GM18511 (cell line): ENCODE results near the gene BLTP2.
"Not testable (repeated sequence)": the region's sequence is repeated elsewhere in the genome, so short reads cannot be mapped to it uniquely, and the experiment has no call there.

ENCODE experiments used
- ATAC-seq: cut with Tn5 transposase; IDR thresholded peaks from one replicate; pipeline ENCODE4 v1.9.1; 2021; ENCODE audit warnings: mild to moderate bottlenecking, moderate library complexity; ENCODE audit not compliant: unreplicated experiment

The BLTP2 gene

GRCh38 chr17:28644787-28645575 is at the start of gene BLTP2:
BLTP2 (minus strand) TSS chr17:28645158; CDS start chr17:28645056, 102 bp downstream.
- ATAC-seq, result peak; percentile 91

- ATAC-seq, result no peak
Measured at GRCh38 chr17:28693869-28694268, 48.9 kb upstream of the BLTP2 start.

DNA sequence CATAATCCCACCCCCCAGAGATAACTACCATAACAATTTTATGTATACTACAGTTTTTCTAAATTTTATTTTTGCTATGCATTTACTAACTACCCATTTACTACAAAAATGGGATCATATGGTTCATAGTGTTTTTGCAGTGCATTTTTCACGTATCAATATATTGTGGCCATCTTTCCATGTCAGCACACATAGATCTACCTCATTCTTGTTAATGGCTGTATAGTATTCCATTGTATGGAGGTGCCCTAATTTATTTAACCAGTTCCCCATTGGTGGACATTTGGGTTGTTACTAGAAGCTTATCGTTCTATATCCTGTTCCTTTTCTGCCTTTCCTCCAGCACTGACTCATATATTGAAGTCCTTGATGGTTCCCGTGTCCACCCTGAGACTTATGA is 44.1 kb upstream of the BLTP2 start:
- no peak for ATAC-seq

GRCh38 chr17:28688481-28688880 is 43.5 kb upstream of the BLTP2 start:
- no peak for ATAC-seq

GRCh38 chr17:28686296-28686695 is 41.3 kb upstream of the BLTP2 start:
- ATAC-seq, result no peak

- no peak for ATAC-seq
Measured at GRCh38 chr17:28685366-28685765, 40.4 kb upstream of the BLTP2 start.

GRCh38 chr17:28684963-28685362 is 40.0 kb upstream of the BLTP2 start:
- no peak for ATAC-seq

GRCh38 chr17:28682655-28683054 is 37.7 kb upstream of the BLTP2 start:
- ATAC-seq, result no peak

- ATAC-seq, result no peak
Measured at GRCh38 chr17:28675980-28676379, 31.0 kb upstream of the BLTP2 start.

DNA sequence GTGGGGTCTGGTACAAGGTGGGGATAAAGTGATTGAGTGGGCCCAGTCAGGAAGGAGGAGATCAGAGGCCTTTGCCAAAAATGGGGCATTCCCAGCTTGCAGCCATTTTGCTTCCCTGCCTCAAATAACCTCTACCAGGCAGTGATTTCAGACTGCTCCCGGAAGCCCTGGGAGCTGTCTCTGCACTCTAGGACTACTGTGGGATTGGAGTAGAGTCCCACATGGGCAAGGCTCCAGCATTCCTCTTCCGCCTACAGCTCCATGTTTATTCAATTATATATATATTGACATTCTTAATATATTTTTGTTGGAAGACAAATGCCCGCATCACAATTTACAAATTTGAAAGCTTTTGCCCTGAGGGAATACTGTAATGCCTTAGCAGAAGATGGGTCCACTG is 30.5 kb upstream of the BLTP2 start:
- ATAC-seq, result no peak

DNA sequence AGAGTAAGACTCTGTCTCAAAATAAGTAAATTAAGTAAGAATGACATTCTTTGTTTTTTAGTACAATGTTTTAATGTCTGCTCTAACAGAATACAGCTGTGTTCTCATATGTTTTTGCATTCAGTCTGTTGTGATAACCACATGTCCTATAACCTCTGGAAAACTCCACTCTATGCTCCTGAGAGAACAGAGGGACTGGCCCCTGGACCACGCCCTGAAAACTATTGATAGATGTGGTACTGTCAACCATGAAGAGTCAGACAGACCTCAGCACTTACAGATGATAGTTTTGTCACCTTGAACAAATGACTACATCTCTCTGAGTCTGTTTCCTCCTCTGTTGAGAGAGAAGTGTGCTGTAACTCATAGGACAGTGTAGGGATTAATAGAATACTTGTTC is 25.0 kb upstream of the BLTP2 start:
- ATAC-seq, result no peak

DNA sequence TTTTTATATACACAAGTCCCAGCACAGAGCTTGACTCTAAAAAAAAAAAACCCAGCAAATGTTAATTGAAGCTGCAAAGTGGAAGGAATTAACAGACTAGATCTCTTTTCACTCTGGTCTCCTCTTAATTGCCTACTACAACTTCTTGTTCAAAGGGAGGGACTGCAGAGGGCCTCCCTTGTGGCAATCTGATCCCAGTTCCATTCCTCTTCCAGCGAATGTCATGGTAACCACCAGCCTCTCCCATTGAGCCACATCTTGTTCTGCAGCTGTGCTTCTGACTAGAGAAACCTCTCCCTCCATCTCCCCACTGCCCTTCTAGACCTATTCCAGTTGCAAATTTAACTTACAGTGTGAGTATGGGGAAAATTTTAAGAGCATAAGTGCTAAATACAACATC is 22.9 kb upstream of the BLTP2 start:
- ATAC-seq, result no peak

- ATAC-seq, result no peak
Measured at GRCh38 chr17:28665994-28666393, 21.0 kb upstream of the BLTP2 start.

DNA sequence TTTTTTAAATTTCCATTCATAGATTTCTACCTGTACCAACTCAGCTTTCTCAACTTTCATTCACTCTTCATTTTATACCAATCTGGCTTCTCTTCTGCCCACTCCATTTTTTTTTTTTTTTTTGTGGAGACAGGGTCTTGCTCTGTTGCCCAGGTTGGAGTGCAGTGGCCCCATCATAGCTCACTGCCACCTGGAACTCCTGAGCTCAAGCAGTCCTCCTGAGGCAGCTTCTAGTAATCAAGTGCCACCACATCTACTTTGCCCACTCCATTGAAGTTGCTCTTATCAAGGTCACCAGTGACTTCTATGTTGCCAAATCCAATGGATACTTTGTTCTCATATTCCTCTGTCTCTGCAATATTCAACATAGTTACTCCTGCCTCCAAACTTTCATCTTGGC is 18.8 kb upstream of the BLTP2 start:
- no peak for ATAC-seq

GRCh38 chr17:28662527-28662829 is 17.5 kb upstream of the BLTP2 start:
- no peak for ATAC-seq

DNA sequence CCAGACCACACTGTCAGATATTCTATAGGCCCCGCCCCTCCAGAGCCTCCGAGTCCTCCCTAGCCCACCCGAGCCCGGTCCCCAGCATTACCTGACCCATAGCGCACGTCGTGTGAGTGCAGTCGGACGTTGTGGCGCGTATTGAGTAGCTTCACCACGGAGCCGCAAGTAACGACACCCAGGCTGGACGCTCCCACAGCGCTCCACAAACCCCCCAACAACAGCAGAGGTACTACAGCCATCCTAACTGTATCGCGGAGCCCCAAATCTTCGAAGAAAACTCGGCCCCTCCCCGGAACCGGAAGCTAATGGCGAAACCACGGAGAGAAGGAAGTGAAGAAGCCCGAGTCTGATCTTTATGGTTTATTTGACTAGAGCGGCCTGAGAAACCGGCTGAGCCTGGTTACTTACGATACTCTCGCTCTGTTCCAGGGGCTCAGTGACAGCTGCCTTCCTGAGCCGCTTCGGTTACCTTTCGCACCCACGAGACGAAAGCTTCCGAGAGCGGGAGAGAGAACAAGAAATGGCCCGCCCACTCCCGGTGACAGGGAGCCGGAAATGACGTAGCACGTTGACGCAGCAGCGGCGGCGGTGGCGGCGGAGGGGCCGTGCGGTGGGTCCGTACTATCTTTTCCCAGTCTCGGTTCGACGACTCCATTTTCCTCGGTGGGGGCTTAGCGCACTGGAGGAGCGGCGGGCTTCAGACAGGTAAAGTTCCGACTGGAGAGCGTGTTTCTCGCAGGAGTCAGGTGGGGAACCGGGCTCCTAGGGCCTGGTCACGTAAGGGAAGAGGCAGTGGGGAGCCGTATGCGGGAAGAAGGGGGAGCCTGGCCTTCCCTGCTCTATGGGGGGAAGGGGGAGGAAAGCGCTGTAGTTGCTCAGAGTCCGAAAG is 16.9 kb upstream of the BLTP2 start, which contains the start of the genes SDF2 and SUPT6H:
Gene SDF2, minus strand, starts transcription at position 272 of the 892 bp plus-strand sequence. Its CDS starts 30 bp downstream, at position 242.
Gene SUPT6H, plus strand, starts transcription at position 571 of the 892 bp plus-strand sequence. CDS start 11,197 bp downstream, outside the sequence.
- ATAC-seq, result peak; percentile 97

DNA sequence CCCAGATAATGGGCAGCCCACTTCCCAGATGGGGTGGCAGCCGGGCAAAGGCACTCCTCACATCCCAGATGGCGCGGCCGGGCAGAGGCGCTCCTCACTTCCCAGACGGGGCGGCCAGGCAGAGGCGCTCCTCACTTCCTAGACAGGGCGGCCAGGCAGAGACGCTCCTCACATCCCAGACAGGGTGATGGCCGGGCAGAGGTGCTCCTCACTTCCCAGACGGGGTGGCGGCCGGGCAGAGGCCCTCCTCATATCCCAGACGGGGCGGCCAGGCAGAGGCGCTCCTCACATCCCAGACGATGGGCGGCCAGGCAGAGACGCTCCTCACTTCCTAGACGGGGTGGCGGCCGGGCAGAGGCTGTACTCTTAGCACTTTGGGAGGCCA is 14.5 kb upstream of the BLTP2 start:
- ATAC-seq, result not testable (repeated sequence)

GRCh38 chr17:28658766-28659496 is 14.0 kb upstream of the BLTP2 start:
- not testable (repeated sequence) for ATAC-seq

GRCh38 chr17:28658342-28658741 is 13.4 kb upstream of the BLTP2 start:
- ATAC-seq, result not testable (repeated sequence)

GRCh38 chr17:28657756-28658155 is 12.8 kb upstream of the BLTP2 start:
- no peak for ATAC-seq

DNA sequence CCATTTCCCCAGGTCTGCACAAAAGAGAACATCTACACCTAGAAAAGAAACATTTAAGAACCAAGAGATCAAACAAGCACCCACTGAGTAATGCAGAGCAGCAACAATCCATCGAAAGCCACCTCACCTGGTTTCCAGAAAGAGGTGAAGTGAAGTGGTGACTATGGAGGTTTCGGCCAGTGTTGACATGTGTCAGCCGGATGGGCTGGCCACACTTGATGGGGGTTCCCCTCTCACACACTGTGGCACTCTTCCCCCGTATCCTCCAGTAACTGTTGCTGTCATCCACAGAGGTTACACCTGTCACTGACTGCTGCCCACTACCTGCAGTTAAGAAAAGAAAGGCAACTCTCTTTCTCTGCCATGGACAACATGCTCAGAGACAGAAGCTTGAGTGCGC is 10.2 kb upstream of the BLTP2 start:
- ATAC-seq, result no peak
